Stimulated activated CD4-positive, alpha-beta T cell treated with anti-CD3 and anti-CD28 coated beads, Interleukin-1b, Interleukin-23, amount 100 ng/mL, for 24 hours (primary cell): ENCODE data around the gene PSPC1.
"Not testable (repeated sequence)": the region's sequence is repeated elsewhere in the genome, so short reads cannot be mapped to it uniquely, and the experiment has no call there.

Source experiments
- DNase-seq, 4 experiments: peaks; one replicate each; pipeline ENCODE4 v3.0.0-alpha.2; 2020; ENCODE audit warnings: low read depth in 4 of 4, low spot score in 1 of 4

The PSPC1 gene

GRCh38 chr13:19766591-19766990 is 16.2 kb downstream of the PSPC1 start:
- DNase-seq, result no peak

- DNase-seq, result no peak
These were observed 18.5 kb downstream of the PSPC1 start for GRCh38 chr13:19764237-19764636.

GRCh38 chr13:19763618-19764017 is 19.1 kb downstream of the PSPC1 start:
- no peak for DNase-seq

- DNase-seq, result no peak
These were observed 23.1 kb downstream of the PSPC1 start for GRCh38 chr13:19759669-19760068.

- DNase-seq, result no peak
These were observed 40.1 kb downstream of the PSPC1 start for GRCh38 chr13:19742643-19743042.

GRCh38 chr13:19737844-19738557 is 44.7 kb downstream of the PSPC1 start:
- no peak for DNase-seq

GRCh38 chr13:19726611-19727010 is 56.1 kb downstream of the PSPC1 start:
- no peak for DNase-seq

GRCh38 chr13:19725320-19725719 is 57.4 kb downstream of the PSPC1 start:
- no peak for DNase-seq

- DNase-seq, result no peak
These were observed 62.7 kb downstream of the PSPC1 start for GRCh38 chr13:19720039-19720438.

- DNase-seq, result no peak
These were observed 69.4 kb downstream of the PSPC1 start for GRCh38 chr13:19713186-19713965.

GRCh38 chr13:19709782-19710181 is 73.0 kb downstream of the PSPC1 start:
- not testable (repeated sequence) for DNase-seq

GRCh38 chr13:19709039-19709438 is 73.7 kb downstream of the PSPC1 start:
- DNase-seq, result not testable (repeated sequence)

- not testable (repeated sequence) for DNase-seq
These were observed 78.5 kb downstream of the PSPC1 start for GRCh38 chr13:19704256-19704655.

- DNase-seq, result not testable (repeated sequence)
These were observed 81.1 kb downstream of the PSPC1 start for GRCh38 chr13:19701619-19702018.

GRCh38 chr13:19700963-19701362 is 81.8 kb downstream of the PSPC1 start:
- not testable (repeated sequence) for DNase-seq

GRCh38 chr13:19695829-19696228 is 86.9 kb downstream of the PSPC1 start:
- no peak for DNase-seq

- DNase-seq, result no peak
These were observed 87.3 kb downstream of the PSPC1 start for GRCh38 chr13:19695428-19695827.

- DNase-seq, result not testable (repeated sequence)
These were observed 91.3 kb downstream of the PSPC1 start for GRCh38 chr13:19691447-19691846.

GRCh38 chr13:19685437-19685836 is 97.3 kb downstream of the PSPC1 start:
- DNase-seq, result no peak

- no peak for DNase-seq
These were observed 97.7 kb downstream of the PSPC1 start for GRCh38 chr13:19685034-19685433.

GRCh38 chr13:19681517-19681916 is 101.2 kb downstream of the PSPC1 start:
- no peak for DNase-seq

GRCh38 chr13:19680751-19681150 is 102.0 kb downstream of the PSPC1 start:
- DNase-seq, result no peak
